HG03565 (cell line): ENCODE measurements around the gene KIF25.
"Not testable (repeated sequence)": the region's sequence is repeated elsewhere in the genome, so short reads cannot be mapped to it uniquely, and the experiment has no call there.

Experiments used
- ATAC-seq: cut with Tn5 transposase; IDR thresholded peaks from one replicate; pipeline ENCODE4 v1.9.1; 2021; ENCODE audit warnings: mild to moderate bottlenecking, moderate library complexity; ENCODE audit not compliant: unreplicated experiment

The KIF25 gene

DNA sequence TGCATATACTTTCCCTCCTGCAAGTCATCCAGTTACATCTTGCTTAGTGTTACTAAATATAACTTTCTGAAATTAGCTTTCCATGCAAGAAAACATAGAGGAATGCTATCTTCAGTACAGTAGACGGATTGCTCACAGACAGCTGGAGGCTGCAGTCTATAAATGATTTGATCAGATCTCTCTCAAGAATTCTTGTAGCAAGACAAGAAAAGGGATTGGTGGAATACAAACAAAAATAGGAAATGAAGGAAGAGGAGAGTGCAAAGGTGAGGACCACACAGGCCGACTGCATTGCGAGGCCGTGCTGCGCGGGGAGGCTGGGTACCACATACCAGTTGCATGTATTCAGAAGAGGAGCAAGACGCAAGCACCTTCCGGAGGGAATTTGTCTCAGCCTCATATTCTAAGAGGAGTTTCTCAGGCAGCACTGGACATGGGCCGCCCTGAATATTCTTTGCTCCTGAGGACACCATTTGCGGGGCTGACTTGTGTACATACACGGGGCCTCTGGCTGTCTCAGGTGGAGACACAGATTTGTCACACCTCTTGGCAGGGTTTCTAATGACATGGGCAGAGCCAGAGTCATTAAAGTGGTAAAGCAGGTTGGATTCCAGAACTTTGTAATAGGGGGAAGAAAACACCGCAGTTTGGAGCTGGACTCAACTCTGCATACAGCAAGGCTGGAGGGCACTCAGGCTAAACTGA is 22.7 kb upstream of the KIF25 start:
- ATAC-seq: no peak

DNA sequence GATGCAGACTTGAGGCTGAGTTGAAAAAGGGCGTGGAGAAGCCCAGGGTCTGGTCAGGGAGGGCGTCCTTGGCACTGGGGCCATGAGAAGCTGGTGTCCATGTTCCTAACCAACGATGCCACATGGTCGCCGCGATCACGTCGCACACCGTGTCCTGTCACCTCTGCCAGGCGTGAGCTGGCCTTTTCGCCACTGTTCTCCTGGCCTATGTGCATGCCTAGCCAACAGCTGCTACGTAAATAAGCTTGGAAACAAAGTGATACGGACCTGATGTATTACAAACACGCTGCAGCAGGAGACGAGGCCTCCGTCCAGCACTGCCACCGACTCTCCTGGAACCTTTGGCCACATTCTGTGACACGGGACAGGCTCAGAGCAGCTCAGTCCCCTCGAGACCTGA is 22.0 kb upstream of the KIF25 start:
- no peak for ATAC-seq

DNA sequence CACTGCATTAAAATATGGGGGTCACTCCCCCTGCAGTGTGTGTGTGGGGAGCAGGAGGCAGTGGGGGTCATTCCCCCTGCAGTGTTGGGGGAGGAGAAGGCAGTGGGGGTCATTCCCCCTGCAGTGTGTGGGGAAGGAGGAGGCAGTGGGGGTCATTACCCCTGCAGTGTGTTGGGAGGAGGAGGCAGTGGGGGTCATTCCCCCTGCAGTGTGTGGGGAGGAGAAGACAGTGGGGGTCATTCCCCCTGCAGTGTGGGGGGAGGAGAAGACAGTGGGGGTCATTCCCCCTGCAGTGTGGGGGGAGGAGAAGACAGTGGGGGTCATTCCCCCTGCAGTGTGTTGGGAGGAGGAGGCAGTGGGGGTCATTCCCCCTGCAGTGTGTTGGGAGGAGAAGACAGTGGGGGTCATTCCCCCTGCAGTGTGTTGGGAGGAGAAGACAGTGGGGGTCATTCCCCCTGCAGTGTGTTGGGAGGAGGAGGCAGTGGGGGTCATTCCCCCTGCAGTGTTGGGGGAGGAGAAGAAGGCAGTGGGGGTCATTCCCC is 21.3 kb upstream of the KIF25 start:
- ATAC-seq: not testable (repeated sequence)

GRCh38 chr6:167976708-167977107 is 20.8 kb upstream of the KIF25 start:
- ATAC-seq: no peak

GRCh38 chr6:167977717-167978467 is 19.6 kb upstream of the KIF25 start:
- ATAC-seq: no peak

- ATAC-seq: no peak
These were observed 18.9 kb upstream of the KIF25 start for GRCh38 chr6:167978607-167979006.

GRCh38 chr6:167979436-167980139 is 17.9 kb upstream of the KIF25 start:
- ATAC-seq: no peak

DNA sequence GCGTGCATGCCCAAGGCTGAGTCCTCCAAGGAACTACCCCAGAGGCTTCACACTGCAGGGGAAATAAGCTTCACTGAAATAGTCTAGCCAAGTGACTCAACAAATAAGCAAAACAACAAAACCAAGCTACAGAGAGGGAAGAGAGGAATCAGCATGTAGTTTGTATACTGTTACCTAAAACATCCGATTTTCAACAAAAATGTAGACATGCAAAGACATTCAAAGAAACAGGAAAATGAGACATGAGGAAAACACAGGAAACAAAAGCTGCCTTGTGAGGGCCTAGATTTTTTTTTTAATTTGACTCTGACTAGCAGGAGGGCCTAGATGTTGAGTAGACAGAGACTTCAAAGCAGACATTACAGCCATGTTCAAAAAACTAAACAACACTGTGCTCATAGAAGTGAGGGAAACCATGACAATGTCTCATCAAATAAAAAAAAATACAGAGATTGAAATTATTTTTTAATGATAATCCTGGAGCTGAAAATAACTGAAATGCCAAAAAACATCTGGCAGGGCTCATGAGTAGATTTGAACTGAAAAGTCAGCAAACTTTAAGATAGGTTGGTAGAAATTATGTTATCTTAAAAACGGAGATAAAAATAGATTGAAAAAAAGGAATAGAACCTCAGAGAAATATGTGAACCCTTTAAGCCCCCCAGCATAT is 16.4 kb upstream of the KIF25 start:
- ATAC-seq: no peak

DNA sequence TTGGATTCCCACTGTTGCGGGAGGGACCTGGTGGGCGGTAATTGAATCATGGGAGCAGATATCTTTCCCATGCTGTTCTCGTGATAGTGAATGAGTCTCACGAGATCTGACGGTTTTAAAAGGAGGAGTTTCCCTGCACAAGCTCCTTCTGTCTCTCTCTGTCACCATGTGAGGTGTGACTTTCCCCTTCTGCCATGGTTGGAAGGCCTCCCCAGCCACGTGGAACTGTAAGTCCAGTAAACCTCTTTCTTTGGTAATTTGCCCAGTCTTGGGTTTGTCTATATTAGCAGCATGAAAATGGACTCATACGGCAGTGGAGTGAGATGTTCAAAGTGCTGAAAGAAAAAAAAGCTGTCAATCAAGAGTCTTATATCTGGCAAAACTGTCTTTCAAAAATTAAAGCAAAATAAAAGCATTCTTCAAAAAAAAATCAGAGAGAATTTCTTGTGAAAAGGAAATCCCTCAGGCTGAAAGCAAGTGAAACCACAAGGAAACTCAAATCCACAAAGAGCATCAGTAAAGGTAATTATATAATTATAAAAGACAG is 15.5 kb upstream of the KIF25 start:
- no peak for ATAC-seq

DNA sequence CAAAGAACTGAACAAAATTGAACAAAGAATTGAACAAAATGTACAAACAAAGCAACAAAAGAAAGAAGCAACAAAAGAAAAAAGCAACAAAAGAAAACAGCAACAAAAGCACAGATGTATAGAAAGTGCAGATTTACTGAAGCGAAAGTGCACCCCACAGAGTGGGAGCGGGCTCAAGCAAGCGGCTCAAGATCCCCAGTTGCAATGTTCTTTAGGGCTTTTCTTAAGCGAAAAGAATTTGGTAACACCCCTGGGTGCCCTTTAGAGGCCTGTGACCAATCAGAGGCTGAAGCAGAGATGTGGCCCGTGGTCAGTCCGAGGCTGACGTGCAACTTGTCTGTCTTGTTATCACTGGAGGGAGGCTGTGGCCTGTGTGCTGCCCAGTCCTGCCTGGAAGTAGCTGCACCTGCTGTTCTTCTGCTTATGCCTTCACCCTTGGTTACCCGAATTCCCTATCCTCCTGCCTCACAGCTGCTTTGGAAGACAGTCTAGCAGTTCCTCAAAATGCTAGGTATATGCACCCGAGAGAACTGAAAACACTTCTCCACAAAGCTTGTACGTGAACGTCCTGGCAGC is 13.2 kb upstream of the KIF25 start:
- ATAC-seq: no peak

- no peak for ATAC-seq
These were observed 12.4 kb upstream of the KIF25 start for GRCh38 chr6:167984876-167985604.

DNA sequence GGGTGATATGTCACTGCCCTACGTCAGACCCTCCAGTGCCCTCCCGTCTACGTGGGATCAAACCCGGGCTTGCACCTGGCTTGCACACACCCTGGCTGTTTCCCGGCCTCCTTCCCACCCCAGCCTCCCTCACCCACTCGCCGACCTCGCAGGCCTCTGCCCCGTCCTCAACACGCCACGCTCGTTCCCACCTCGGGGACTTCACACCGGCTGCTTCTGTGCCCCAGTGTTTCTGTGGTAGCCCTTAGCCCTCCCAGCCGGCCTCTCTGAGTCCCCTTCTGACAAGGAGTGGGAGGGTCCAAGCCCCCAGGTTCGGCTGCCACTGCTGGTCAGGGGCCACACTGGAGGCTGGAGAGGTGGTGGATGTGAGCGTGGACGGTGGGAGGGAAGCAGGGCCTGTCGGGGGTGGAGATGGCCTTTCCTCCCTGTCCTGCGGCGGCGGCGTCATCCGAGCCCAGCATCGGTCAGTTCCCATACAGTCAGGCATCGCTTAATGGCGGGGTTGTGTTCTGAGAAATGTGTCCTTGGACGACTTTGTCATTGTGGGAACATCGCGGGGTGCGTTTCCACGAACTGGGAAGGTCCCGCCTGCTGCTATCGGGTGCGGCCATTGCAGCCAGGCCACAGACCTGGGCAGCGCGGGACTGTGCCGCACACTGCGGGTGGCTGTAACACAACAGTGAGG is 11.4 kb upstream of the KIF25 start:
- no peak for ATAC-seq

GRCh38 chr6:167987396-167988153 is 9.9 kb upstream of the KIF25 start:
- ATAC-seq: no peak

DNA sequence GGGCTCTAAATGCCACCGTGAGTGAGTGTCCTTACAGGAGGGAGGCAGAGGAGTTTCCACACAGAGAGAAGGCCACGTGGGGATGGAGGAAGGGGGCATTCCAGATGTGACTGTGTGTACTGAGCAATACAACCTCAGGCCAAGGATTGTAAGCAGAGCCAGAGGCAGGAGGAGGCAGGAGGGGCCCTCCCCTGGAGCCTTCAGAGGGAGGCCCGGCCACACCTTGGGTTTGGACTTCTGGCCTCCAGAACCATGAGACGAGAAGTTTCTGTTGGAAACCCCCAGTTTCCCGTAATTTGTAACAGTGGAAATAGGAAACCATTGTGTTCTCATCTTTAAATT is 9.3 kb upstream of the KIF25 start:
- no peak for ATAC-seq

- ATAC-seq: no peak
These were observed 8.3 kb upstream of the KIF25 start for GRCh38 chr6:167988945-167989841.

GRCh38 chr6:167990016-167990945 is 7.2 kb upstream of the KIF25 start:
- no peak for ATAC-seq

DNA sequence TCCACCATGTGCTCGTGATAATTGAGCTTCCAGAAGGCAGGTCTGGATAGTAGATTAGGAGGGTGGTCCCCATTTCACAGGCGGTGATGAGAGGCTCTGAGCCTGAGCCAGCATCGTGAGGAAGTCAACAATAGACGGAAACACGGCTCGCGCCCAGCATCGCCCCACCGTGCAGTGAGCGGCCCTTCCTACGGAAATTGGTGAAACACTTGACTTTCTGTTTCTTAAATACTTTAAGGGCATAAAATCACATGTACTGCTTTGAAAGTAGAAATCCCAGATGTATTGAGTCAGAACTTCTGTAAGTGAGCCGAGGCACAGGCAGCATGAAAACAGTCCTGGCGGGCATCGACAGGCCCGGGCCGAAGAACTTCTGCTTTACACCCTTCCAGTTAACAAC is 4.3 kb upstream of the KIF25 start:
- no peak for ATAC-seq
